MM.1S (cell line): Measurements from ENCODE around the gene SPOCD1.

Source experiments
- DNase-seq: peaks from one replicate; pipeline ENCODE4 v3.0.0-alpha.2; 2015
- H2AFZ ChIP-seq: fragments of 300-600 bp; sonication (generic); 2 replicates; pipeline ENCODE4 v1.6.0; 2016; ENCODE audit warnings: antibody characterized with exemption, low read length
- H3F3A ChIP-seq: fragments of 300-600 bp; sonication (generic); 2 replicates; pipeline ENCODE4 v1.6.1; 2016; ENCODE audit warnings: mild to moderate bottlenecking, antibody characterized with exemption, low read length, moderate library complexity, mixed read lengths; ENCODE audit not compliant: insufficient read depth
- H3K27ac ChIP-seq: fragments of 300-600 bp; sonication (generic); 2 replicates; pipeline ENCODE4 v1.5.1; 2016; ENCODE audit warnings: mild to moderate bottlenecking, low read length
- H3K27me3 ChIP-seq: fragments of 300-600 bp; sonication (generic); replicated peaks from 2 replicates; pipeline ENCODE4 v1.6.0; 2016; ENCODE audit warnings: low read length; ENCODE audit not compliant: insufficient read depth
- H3K36me3 ChIP-seq: fragments of 300-600 bp; sonication (generic); replicated peaks from 2 replicates; pipeline ENCODE4 v1.6.1; 2016; ENCODE audit warnings: mild to moderate bottlenecking, low read length, mixed read lengths; ENCODE audit not compliant: insufficient read depth
- H3K4me1 ChIP-seq: fragments of 300-600 bp; sonication (generic); 2 replicates; pipeline ENCODE4 v1.6.1; 2016; ENCODE audit warnings: low read length, mixed read lengths
- H3K4me2 ChIP-seq: fragments of 300-600 bp; sonication (generic); 2 replicates; pipeline ENCODE4 v1.6.0; 2016; ENCODE audit warnings: low read depth, low read length
- H3K4me3 ChIP-seq: fragments of 300-600 bp; sonication (generic); 2 replicates; pipeline ENCODE4 v1.5.1; 2016; ENCODE audit warnings: low read length, mixed read lengths
- H3K79me2 ChIP-seq: fragments of 300-600 bp; sonication (generic); 2 replicates; pipeline ENCODE4 v1.6.1; 2016; ENCODE audit warnings: mixed run types, low read length, mixed read lengths
- H3K9ac ChIP-seq: fragments of 300-600 bp; sonication (generic); 2 replicates; pipeline ENCODE4 v1.6.1; 2016; ENCODE audit warnings: low read length, mixed read lengths
- H3K9me2 ChIP-seq: fragments of 300-600 bp; sonication (generic); replicated peaks from 2 replicates; pipeline ENCODE4 v1.6.1; 2016; ENCODE audit warnings: mild to moderate bottlenecking, low read length, mixed read lengths; ENCODE audit not compliant: insufficient read depth
- H3K9me3 ChIP-seq: fragments of 300-600 bp; sonication (generic); replicated peaks from 2 replicates; pipeline ENCODE4 v1.6.1; 2016; ENCODE audit warnings: mild to moderate bottlenecking, low read length, mixed read lengths; ENCODE audit not compliant: insufficient read depth
- H4K20me1 ChIP-seq: fragments of 300-600 bp; sonication (generic); 2 replicates; pipeline ENCODE4 v1.6.1; 2016; ENCODE audit warnings: mild to moderate bottlenecking, low read length, moderate library complexity, mixed read lengths; ENCODE audit not compliant: insufficient read depth
- CTCF ChIP-seq: fragments of 300-600 bp; sonication (generic); IDR thresholded peaks from 2 replicates; pipeline ENCODE4 v1.5.1; 2016; ENCODE audit warnings: antibody characterized with exemption, low read length, mixed read lengths
- EZH2 ChIP-seq: fragments of 300-600 bp; sonication (generic); optimal IDR thresholded peaks from 2 replicates; pipeline ENCODE3; 2017; ENCODE audit warnings: low read depth, mild to moderate bottlenecking, antibody characterized with exemption, low read length, mixed read lengths
- EZH2phosphoT487 ChIP-seq: fragments of 300-600 bp; sonication (generic); IDR thresholded peaks from 2 replicates; pipeline ENCODE4 v1.6.1; 2018; ENCODE audit warnings: antibody characterized with exemption, low read length

The SPOCD1 gene

GRCh38 chr1:31772669-31773248 is 43.1 kb downstream of the SPOCD1 start:
- no peaks in the 10 kb centered on the region for H4K20me1 ChIP-seq
- no peaks in the 10 kb centered on the region for H3K9me2 ChIP-seq
- H3K27me3 ChIP-seq: peaks cover 72% of the 10 kb centered on the region
- no peaks in the 10 kb centered on the region for H3K79me2 ChIP-seq
- no peak for DNase-seq
- no peak for TF ChIP-seq EZH2
- TF ChIP-seq EZH2phosphoT487: no peak
- TF ChIP-seq CTCF: no peak
- no peak overlapping the region for H3K9ac ChIP-seq
- H3K4me3 ChIP-seq: no peak overlapping the region
- H3F3A ChIP-seq: no peaks in the 10 kb centered on the region
- H3K27ac ChIP-seq: no peak overlapping the region
- H3K9me3 ChIP-seq: no peaks in the 10 kb centered on the region
- H2AFZ ChIP-seq: no peak overlapping the region
- no peak overlapping the region for H3K4me2 ChIP-seq
- no peaks in the 10 kb centered on the region for H3K4me1 ChIP-seq
- H3K36me3 ChIP-seq: no peaks in the 10 kb centered on the region

GRCh38 chr1:31771891-31772668 is 43.7 kb downstream of the SPOCD1 start:
- no peak overlapping the region for H3K4me2 ChIP-seq
- TF ChIP-seq CTCF (no peak), EZH2phosphoT487 (no peak), EZH2 (no peak)
- H3K9ac ChIP-seq: no peak overlapping the region

GRCh38 chr1:31769720-31770390 is 46.0 kb downstream of the SPOCD1 start:
- Histone ChIP-seq H3K27ac (no peak overlapping the region), H3K4me1 (no peaks in the 10 kb centered on the region), H3F3A (0 out of 2 replicates have a peak, but pooled peaks cover under 1% of the 10 kb centered on the region), H3K9me2 (no peaks in the 10 kb centered on the region), H4K20me1 (no peaks in the 10 kb centered on the region), H3K4me2 (no peak overlapping the region), H3K79me2 (no peaks in the 10 kb centered on the region), H3K27me3 (peaks cover 61% of the 10 kb centered on the region), H3K4me3 (no peak overlapping the region), H3K9ac (no peak overlapping the region), H3K9me3 (no peaks in the 10 kb centered on the region), H2AFZ (no peak overlapping the region), H3K36me3 (no peaks in the 10 kb centered on the region)
- no peak for DNase-seq
- TF ChIP-seq CTCF (no peak), EZH2 (no peak), EZH2phosphoT487 (no peak)

More at GRCh38 chr1:31771891-31772668, 43.7 kb downstream of the SPOCD1 start:
- Histone ChIP-seq H3K27me3 (peaks cover 73% of the 10 kb centered on the region), H3F3A (no peaks in the 10 kb centered on the region), H3K4me1 (no peaks in the 10 kb centered on the region), H3K9me2 (no peaks in the 10 kb centered on the region), H3K27ac (no peak overlapping the region), H3K4me3 (no peak overlapping the region), H3K79me2 (no peaks in the 10 kb centered on the region), H3K9me3 (no peaks in the 10 kb centered on the region), H2AFZ (no peak overlapping the region), H4K20me1 (no peaks in the 10 kb centered on the region), H3K36me3 (no peaks in the 10 kb centered on the region)
- no peak for DNase-seq
